GM19193 (cell line): Measurements from ENCODE around the gene MRPL30.

ENCODE experiments used
- POLR2A ChIP-seq: IDR thresholded peaks from 4 replicates; pipeline ENCODE4 v1.6.1; 2011; ENCODE audit not compliant: insufficient read depth, insufficient read length; ENCODE audit errors: extremely low read depth

Gene MRPL30

GRCh38 chr2:99180755-99181623 is at the start of gene MRPL30, which contains the start of gene MITD1:
TSS of gene MRPL30 (plus strand) at chr2:99181184. CDS start at chr2:99186204, 5,020 bp downstream.
TSS of gene MITD1 (minus strand) at chr2:99181058. CDS start at chr2:99180981, 77 bp downstream.
- TF ChIP-seq POLR2A: peak; percentile 91

- TF ChIP-seq POLR2A: no peak
Measured at GRCh38 chr2:99139003-99139402, 42.0 kb upstream of the MRPL30 start.

DNA sequence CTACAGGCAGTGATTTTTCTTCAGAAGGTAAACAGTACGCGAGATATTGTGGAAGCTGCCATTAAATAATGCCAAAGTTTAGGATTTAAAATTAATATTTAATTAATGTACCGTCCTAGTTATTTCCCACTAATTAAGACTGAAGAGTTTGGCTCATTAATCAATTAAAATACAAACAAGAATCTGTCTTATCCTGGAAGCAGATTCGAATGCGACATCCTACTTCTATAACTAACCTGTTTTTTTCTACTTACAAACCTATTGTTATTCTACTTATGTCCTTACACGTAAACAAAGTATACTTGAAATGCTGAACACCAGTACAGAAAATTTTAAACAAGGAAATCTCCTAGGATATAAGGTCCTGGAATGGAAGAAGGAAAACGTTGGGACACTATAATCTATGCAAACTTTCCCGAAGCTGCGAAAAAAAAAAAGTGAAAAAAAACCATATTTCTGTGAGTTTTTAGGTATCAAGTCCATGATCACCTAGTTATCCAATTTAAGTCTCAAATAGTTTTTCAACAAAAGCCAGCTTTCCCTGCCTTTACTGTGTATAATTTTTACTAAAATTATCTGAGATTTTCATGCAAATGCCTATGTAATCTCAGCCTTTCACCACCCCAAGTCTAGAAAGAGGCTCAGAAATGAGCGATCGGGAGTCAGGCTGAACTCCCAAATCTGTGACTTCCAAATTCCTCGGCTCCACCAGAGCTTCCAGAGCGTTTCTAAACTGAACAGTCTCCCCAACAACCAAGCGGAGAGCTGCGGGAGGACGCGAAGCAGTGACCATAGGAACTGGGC is 40.7 kb upstream of the MRPL30 start:
- no peak for TF ChIP-seq POLR2A

GRCh38 chr2:99140860-99141109 is 40.2 kb upstream of the MRPL30 start:
- no peak for TF ChIP-seq POLR2A

- TF ChIP-seq POLR2A: peak; percentile 87
Measured at GRCh38 chr2:99141110-99142108, 39.6 kb upstream of the MRPL30 start, which contains the start of gene C2orf15. TSS of gene C2orf15 (plus strand) at chr2:99141707. CDS start at chr2:99150559, 8,852 bp downstream.

- TF ChIP-seq POLR2A: no peak
Measured at GRCh38 chr2:99150706-99151105, 30.3 kb upstream of the MRPL30 start.

- no peak for TF ChIP-seq POLR2A
Measured at GRCh38 chr2:99152199-99152895, 28.6 kb upstream of the MRPL30 start.

DNA sequence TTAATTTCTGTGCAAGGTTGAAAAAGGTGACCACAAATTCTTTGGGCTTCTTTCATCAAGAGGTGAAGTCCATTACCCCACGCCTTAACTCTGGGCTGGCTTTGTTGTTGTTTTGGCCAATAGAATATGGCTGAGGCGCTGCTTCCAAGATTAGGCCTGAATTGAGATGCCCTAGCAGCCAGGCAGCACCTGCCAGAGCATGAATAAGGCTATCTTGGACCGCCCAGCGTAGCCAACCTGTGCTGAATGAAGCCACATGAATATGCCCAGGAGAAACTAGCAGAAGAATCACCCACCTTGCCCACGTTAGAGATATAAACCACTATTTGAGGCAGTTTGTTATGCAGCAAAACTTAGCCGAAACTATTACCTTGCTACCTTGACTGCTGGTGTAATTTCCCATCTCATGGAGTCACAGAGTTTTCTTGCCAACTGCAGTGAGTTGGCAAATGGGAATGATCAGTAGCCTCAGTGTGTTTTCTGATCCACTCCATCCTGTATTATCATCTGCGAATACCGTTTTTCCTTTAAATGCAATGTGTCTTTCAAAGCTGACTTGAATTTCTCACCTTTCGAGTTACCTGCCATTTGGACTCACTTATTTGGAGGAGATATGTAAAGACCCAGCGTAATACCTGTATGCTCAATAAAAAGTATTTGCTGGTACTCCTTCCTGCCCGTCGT is 26.9 kb upstream of the MRPL30 start:
- TF ChIP-seq POLR2A: no peak

DNA sequence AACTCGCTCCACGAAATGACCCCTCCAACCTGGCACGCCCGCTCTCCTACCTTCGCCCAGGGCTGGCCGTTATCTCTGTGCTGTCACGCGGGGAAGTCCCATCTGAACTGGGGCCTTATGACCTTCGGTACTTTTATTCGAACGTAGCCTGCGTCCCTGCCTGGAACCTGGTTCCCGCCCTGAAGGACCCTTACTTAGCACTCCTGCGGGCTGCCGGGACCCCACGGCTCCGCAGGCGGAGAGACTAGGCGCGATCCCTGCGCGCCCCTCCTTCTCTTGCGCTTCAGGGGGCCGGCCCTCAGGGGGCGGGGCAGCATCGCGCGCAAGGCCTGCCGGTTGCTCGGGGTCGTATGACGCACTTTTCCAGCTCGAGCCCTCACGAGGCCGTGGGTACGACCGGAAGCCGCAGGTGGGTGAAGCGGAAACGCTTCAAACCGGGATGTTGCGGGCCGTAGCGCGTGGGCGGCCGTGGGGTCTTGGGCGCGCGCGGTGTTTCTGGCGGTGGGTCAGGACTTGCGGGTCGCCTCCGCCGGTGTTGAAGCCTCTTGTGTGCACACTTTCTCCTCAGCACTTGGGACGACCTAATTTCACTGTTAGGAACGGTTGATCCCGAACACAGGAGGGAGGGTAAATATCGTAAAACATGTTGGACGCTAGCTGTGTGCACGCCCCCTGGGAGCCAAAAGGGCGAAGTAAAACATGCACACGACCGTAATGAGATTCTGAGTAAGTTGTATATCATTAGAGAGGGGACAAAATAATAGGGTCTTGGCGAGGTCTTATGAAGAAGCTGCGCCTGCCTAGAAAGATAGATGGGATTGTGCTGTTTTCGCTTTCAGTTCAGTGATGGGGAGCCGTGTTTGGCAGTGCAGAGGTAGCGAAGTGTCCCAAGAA is 26.1 kb upstream of the MRPL30 start, which contains the start of the genes LIPT1 and TSGA10:
TSS of gene LIPT1 (plus strand) at position 325 of the 894 bp plus-strand sequence. CDS start 6,991 bp downstream, outside the sequence.
TSS of gene TSGA10 (minus strand) at position 300 of the 894 bp plus-strand sequence. CDS start 45,503 bp downstream, outside the sequence.
- TF ChIP-seq POLR2A: peak; percentile 90

GRCh38 chr2:99156891-99157290 is 24.1 kb upstream of the MRPL30 start:
- TF ChIP-seq POLR2A: no peak

- no peak for TF ChIP-seq POLR2A
Measured at GRCh38 chr2:99158599-99158998, 22.4 kb upstream of the MRPL30 start.

GRCh38 chr2:99159594-99159993 is 21.4 kb upstream of the MRPL30 start:
- TF ChIP-seq POLR2A: no peak
